Measurements from ENCODE around the gene CPE.

- TF ChIP-seq GATA3 (IDR thresholded peaks at IDR 0.05; ENCODE audit: low read depth, low read length) = no peak
- no peak for TF ChIP-seq GATA2 (IDR thresholded peaks at IDR 0.05; ENCODE audit: low read depth, low read length)
Measured at GRCh38 chr4:165351359-165352130, 27.3 kb upstream of the CPE start.
